B cell (primary cell): ENCODE results near the gene CFHR3. TPM values are rescaled to one million over a fixed set of nuclear protein-coding genes. Genes with fewer than 3 reads are reported as not detected.

ENCODE experiments used
- ATAC-seq: fragments of 200-7000 bp; cut with Tn5 transposase; one replicate; pipeline ENCODE4 v1.10.0; 2021; ENCODE audit warnings: low read depth, mild to moderate bottlenecking, moderate number of reproducible peaks, moderate library complexity
- CTCF ChIA-PET: fragments of 350-600 bp; sonication (Branson Sonifier 250); formaldehyde crosslinking; loops from one replicate; lab custom pipeline; 2021; ENCODE audit warnings: antibody characterized with exemption, inconsistent platforms; lab: Charles Lee
- POLR2A ChIA-PET: fragments of 350-600 bp; sonication (Branson Sonifier 250); formaldehyde crosslinking; loops from one replicate; lab custom pipeline; 2021; ENCODE audit warnings: antibody characterized with exemption; lab: Charles Lee
- DNase-seq: peaks from one replicate; pipeline ENCODE4 v3.0.0; 2013
- H2AFZ ChIP-seq: 2 replicates; pipeline ENCODE4 v1.6.1; 2012; ENCODE audit warnings: mild to moderate bottlenecking, low read depth, low read length; ENCODE audit not compliant: insufficient read depth, poor library complexity, severe bottlenecking
- H3K27ac ChIP-seq, 2 donors: 1 replicate in 1 of 2; 2 replicates in 1 of 2; pipeline ENCODE4 v1.5.1; 2012 to 2013; ENCODE audit warnings: low read length in 2 of 2, mild to moderate bottlenecking in 2 of 2, moderate library complexity in 1 of 2
- H3K27me3 ChIP-seq, 4 experiments: fragments of 200-600 bp in 1 of 4; sonication (generic) in 1 of 4; replicated peaks in 1 of 4; 1 replicate in 2 of 4; 2 replicates in 2 of 4; pipeline versions ENCODE4 v1.6.1 to v1.7.0; 2013 to 2016; ENCODE audit warnings: low read length in 3 of 4, mild to moderate bottlenecking in 2 of 4, mixed read lengths in 1 of 4, moderate library complexity in 1 of 4; ENCODE audit not compliant: insufficient read depth in 4 of 4, control insufficient read depth in 3 of 4; ENCODE audit errors: control extremely low read depth in 1 of 4
- H3K36me3 ChIP-seq, 2 experiments: replicated peaks in 1 of 2; 1 replicate in 1 of 2; 2 replicates in 1 of 2; pipeline versions ENCODE4 v1.6.1 to v1.7.1; 2013; ENCODE audit warnings: low read length in 1 of 2; ENCODE audit not compliant: insufficient read depth in 2 of 2, control insufficient read depth in 1 of 2; ENCODE audit errors: control extremely low read depth in 1 of 2, extremely low read depth in 1 of 2
- H3K4me1 ChIP-seq, 2 donors: fragments of 200-600 bp in 1 of 2; sonication (generic) in 1 of 2; 1 replicate in 1 of 2; 2 replicates in 1 of 2; pipeline versions ENCODE4 v1.5.1 to v1.6.1; 2013 to 2017; ENCODE audit warnings: low read length in 2 of 2; ENCODE audit not compliant: control insufficient read depth in 2 of 2, insufficient read depth in 2 of 2
- H3K4me2 ChIP-seq: replicated peaks from 2 replicates; pipeline ENCODE3; 2012; ENCODE audit warnings: mild to moderate bottlenecking, low read depth, low read length; ENCODE audit not compliant: poor library complexity, severe bottlenecking
- H3K4me3 ChIP-seq, 5 experiments: fragments of 200-600 bp in 1 of 5; sonication (generic) in 1 of 5; 1 replicate in 3 of 5; 2 replicates in 2 of 5; pipeline versions ENCODE4 v1.5.1 to v1.7.0; 2011 to 2016; ENCODE audit warnings: low read length in 4 of 5, mild to moderate bottlenecking in 4 of 5, low read depth in 2 of 5, control low read depth in 1 of 5, moderate library complexity in 1 of 5; ENCODE audit not compliant: insufficient read depth in 1 of 5; ENCODE audit errors: control extremely low read depth in 1 of 5, extremely low read depth in 1 of 5
- H3K79me2 ChIP-seq: fragments of 200-600 bp; sonication (generic); one replicate; pipeline ENCODE4 v1.6.0; 2016; ENCODE audit warnings: low read length; ENCODE audit not compliant: control insufficient read depth, insufficient read depth
- H3K9ac ChIP-seq: fragments of 200-600 bp; sonication (generic); 2 replicates; pipeline ENCODE4 v1.6.1; 2017; ENCODE audit warnings: mild to moderate bottlenecking, low read length, moderate library complexity
- H3K9me3 ChIP-seq, 3 donors: one replicate each; pipeline versions ENCODE4 v1.6.1 to v1.7.1; 2013; ENCODE audit warnings: low read length in 2 of 3; ENCODE audit not compliant: control insufficient read depth in 2 of 3, insufficient read depth in 1 of 3; ENCODE audit errors: control extremely low read depth in 1 of 3
- H4K20me1 ChIP-seq: 2 replicates; pipeline ENCODE4 v1.6.0; 2012; ENCODE audit warnings: mild to moderate bottlenecking, low read length; ENCODE audit not compliant: insufficient read depth, control insufficient read depth, poor library complexity, severe bottlenecking
- H3K27ac Mint-ChIP-seq: one replicate; pipeline ENCODE4 v1.8.0; 2021; ENCODE audit warnings: mixed read lengths
- H3K27me3 Mint-ChIP-seq: one replicate; pipeline ENCODE4 v1.8.0; 2021; ENCODE audit warnings: mixed read lengths
- H3K4me1 Mint-ChIP-seq: one replicate; pipeline ENCODE4 v1.8.0; 2021; ENCODE audit warnings: mixed read lengths
- H3K4me3 Mint-ChIP-seq: one replicate; pipeline ENCODE4 v1.8.0; 2021; ENCODE audit warnings: mixed read lengths
- H3K9me3 Mint-ChIP-seq: one replicate; pipeline ENCODE4 v1.8.0; 2022; ENCODE audit warnings: mixed read lengths; ENCODE audit not compliant: insufficient read depth
- EZH2 ChIP-seq: IDR thresholded peaks from 2 replicates; pipeline ENCODE4 v1.6.1; 2012; ENCODE audit warnings: borderline replicate concordance, low read depth, mild to moderate bottlenecking, moderate library complexity, low read length; ENCODE audit not compliant: insufficient read depth, poor library complexity, severe bottlenecking
- WGBS: methylation state at CpG from one replicate; pipeline ENCODE4 v1.1.5; 2013; ENCODE audit warnings: missing lambda C conversion rate; ENCODE audit not compliant: insufficient coverage; 5-methylcytosine and 5-hydroxymethylcytosine counted together
- intact Hi-C: fragments of 100-400 bp; cut with micrococcal nuclease; formaldehyde crosslinking; loops from one replicate; pipeline ENCODE4 v1.10.0; 2022
- polyA plus RNA-seq: library from polyadenylated mRNA; depleted of rRNA; stranded (reverse); fragments of >200 nt; gene quantifications from 2 replicates; pipeline ENCODE4 v1.2.3, GENCODE V29; 2012
- total RNA-seq, 2 donors: library from RNA; stranded (reverse); fragments of 120-200 nt in 1 of 2; gene quantifications; 1 replicate in 1 of 2; 2 replicates in 1 of 2; pipeline versions ENCODE4 v1.2.3 to v1.2.4, GENCODE V29; 2013 to 2022
- TF ChIP-seq, protein P1 (sequence below): fragments of 200-600 bp; IDR thresholded peaks from one replicate; pipeline ENCODE4 v1.8.0; 2022; ENCODE audit warnings: antibody characterized with exemption, mild to moderate bottlenecking

Gene CFHR3
- total and polyA plus RNA-seq, 2 donors (not counting 1 experiment from before 2014, with no cell fraction given) = not detected

DNA sequence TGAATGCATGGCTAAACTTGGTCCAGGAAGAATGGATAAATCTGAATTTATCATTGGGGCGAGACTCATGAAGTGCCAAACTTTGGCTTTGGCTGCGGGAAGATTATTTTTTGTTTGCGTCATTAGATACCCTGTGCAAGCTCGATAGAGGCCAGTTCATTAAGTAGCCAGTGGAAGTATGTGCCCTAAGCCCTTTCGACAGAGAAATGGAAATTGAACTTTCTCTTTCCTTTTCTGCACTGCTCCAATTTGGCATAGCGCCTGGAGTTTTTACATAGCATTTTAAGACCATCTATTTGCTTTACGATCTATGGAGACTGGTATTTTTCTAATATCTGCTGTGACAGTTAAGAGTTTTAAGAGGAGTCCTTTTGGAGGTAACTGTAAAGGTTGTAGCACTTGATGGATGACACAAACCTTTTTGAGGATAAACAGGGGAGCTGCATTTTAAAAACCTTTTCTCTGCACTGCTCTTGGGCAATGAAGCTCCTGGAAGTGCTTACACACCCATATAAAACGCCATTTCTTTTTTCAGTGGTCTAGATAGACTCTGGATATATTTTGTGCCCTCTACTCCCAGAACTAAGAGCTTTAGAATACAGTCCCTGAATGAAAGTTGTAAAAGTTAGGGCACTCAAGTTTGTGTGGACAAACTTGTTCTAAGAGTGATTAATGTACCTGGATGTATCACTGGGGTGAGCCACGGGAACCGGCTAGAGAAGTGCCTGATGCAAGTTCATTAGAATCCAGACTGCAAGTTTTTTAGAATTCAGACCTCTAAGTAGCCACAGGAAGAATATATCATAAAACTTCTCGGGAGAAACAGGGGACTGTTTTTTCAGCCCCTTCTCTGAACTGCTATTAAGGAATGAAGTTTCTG is 41.3 kb upstream of the CFHR3 start:
- no peaks in the 10 kb centered on the region for H3K4me1 ChIP-seq
- H3K27ac ChIP-seq = no peak overlapping the region
- H3K9ac ChIP-seq = no peak overlapping the region
- peaks cover 0 to 3% (median under 1%) of the 10 kb centered on the region in 3 donors for H3K9me3 ChIP-seq
- TF ChIP-seq EZH2 = no peak
- TF ChIP-seq, protein P1, sequence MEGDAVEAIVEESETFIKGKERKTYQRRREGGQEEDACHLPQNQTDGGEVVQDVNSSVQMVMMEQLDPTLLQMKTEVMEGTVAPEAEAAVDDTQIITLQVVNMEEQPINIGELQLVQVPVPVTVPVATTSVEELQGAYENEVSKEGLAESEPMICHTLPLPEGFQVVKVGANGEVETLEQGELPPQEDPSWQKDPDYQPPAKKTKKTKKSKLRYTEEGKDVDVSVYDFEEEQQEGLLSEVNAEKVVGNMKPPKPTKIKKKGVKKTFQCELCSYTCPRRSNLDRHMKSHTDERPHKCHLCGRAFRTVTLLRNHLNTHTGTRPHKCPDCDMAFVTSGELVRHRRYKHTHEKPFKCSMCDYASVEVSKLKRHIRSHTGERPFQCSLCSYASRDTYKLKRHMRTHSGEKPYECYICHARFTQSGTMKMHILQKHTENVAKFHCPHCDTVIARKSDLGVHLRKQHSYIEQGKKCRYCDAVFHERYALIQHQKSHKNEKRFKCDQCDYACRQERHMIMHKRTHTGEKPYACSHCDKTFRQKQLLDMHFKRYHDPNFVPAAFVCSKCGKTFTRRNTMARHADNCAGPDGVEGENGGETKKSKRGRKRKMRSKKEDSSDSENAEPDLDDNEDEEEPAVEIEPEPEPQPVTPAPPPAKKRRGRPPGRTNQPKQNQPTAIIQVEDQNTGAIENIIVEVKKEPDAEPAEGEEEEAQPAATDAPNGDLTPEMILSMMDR = no peak
- intact Hi-C loops = no loop called here
- H3K4me3 ChIP-seq = no peak overlapping the region
- Mint-ChIP-seq H3K4me3 (no peak overlapping the region), H3K27me3 (no peaks in the 10 kb centered on the region), H3K4me1 (no peaks in the 10 kb centered on the region), H3K9me3 (peaks cover 4% of the 10 kb centered on the region), H3K27ac (no peak overlapping the region)
- H3K4me2 ChIP-seq = no peak overlapping the region
- POLR2A ChIA-PET = no interaction called here
- DNase-seq (no peak), ATAC-seq (no peak)
- H3K36me3 ChIP-seq = no peaks in the 10 kb centered on the region
- no peaks in the 10 kb centered on the region for H3K27me3 ChIP-seq
- H2AFZ ChIP-seq = no peak overlapping the region
- no peaks in the 10 kb centered on the region for H3K79me2 ChIP-seq
- H4K20me1 ChIP-seq = no peaks in the 10 kb centered on the region
- WGBS = 86% methylated on average over 5 of the region's 11 CpGs
- CTCF ChIA-PET = interaction anchor here (1.9 kb wide), 1 partner anchor 11 kb away, joined by 4 read pairs; no protein-coding TSS in a partner anchor

DNA sequence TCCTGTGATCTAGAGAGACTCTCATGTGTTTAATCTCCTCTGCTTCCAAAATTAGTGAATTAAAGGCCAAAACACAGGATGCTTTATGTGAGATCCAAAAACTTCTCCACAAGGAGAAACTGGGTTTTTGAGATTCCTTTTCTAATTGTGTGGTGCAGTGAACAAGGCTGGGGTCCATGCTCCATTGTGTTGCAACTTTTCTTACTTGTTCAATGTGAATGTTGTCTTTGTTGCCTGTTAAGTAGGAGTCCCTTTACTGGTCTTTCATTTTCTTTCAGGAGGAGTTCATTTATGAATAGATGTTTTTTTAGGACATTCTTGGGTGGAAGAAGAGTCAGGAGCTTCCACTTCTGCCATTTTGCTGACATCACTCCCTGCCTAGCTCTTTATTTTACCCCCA is 40.6 kb upstream of the CFHR3 start:
- Histone ChIP-seq H4K20me1 (no peaks in the 10 kb centered on the region), H3K36me3 (no peaks in the 10 kb centered on the region), H3K9ac (no peak overlapping the region), H3K4me3 (no peak overlapping the region), H3K27me3 (no peaks in the 10 kb centered on the region), H3K9me3 (peaks cover 0 to 7% (median 7%) of the 10 kb centered on the region in 3 donors), H3K4me2 (no peak overlapping the region), H3K27ac (no peak overlapping the region), H3K4me1 (no peaks in the 10 kb centered on the region), H2AFZ (no peak overlapping the region), H3K79me2 (no peaks in the 10 kb centered on the region)
- H3K27ac Mint-ChIP-seq = no peak overlapping the region
- CTCF ChIA-PET = interaction anchor here (0.8 to 1.9 kb wide), 2 partner anchors 11 to 12 kb away, joined by 3 to 4 read pairs; no protein-coding TSS in a partner anchor
- H3K9me3 Mint-ChIP-seq = peaks cover 6% of the 10 kb centered on the region
- no peaks in the 10 kb centered on the region for H3K4me1 Mint-ChIP-seq
- no peaks in the 10 kb centered on the region for H3K27me3 Mint-ChIP-seq
- POLR2A ChIA-PET = no interaction called here
- ATAC-seq (no peak), DNase-seq (no peak)
- no peak overlapping the region for H3K4me3 Mint-ChIP-seq
- TF ChIP-seq, protein P1 = no peak
- no peak for TF ChIP-seq EZH2
- intact Hi-C loops = no loop called here
